Stimulated activated CD4-positive, alpha-beta T cell treated with anti-CD3 and anti-CD28 coated beads, Interleukin-1b, Interleukin-23, amount 100 ng/mL, for 4 hours (primary cell): Measurements from ENCODE around the gene TRDN.

Experiments used
- DNase-seq, 2 donors: peaks; one replicate each; pipeline ENCODE4 v3.0.0-alpha.2; 2020; ENCODE audit warnings: low read depth in 2 of 2

TRDN gene

DNA sequence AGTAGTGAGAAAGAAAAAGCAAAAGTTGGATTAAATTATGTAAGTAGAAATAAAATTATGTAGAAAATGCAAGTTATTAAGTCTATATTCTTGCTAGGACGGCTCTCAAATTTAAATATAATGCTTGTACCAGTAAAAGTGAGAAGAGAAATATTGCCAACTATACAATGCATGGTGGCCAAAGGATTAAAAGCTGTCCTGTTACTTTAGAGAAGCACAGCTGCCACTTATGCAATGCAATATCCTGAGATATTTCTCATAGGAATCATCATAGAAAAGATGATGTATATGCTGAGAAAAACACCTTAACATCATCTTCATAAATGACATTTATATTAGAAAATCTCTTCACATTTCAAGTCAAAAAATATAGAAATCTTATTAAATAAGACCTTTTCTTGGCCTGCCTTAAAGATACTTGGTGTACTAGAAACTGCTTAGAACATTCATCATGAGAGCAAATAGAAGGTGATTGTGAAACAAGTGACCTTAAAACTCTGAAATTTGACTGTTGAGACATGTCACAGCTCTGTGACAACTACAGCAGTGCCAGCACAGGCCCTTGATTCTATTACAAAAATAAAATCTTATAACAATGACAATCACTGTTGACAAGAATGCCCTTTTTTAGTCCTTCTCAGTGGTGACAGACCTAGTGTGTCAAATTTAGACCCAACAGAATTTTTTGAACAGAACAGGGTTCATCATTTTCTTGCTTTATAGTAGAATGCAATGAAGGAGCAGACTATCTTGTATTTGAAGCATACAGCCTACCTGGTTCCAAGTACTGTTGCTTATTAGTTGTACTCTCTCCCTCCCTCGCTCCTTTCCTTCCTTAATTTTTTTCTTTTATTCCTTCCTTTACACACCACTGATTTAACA is 467.6 kb downstream of the TRDN start:
- no peak for DNase-seq

DNA sequence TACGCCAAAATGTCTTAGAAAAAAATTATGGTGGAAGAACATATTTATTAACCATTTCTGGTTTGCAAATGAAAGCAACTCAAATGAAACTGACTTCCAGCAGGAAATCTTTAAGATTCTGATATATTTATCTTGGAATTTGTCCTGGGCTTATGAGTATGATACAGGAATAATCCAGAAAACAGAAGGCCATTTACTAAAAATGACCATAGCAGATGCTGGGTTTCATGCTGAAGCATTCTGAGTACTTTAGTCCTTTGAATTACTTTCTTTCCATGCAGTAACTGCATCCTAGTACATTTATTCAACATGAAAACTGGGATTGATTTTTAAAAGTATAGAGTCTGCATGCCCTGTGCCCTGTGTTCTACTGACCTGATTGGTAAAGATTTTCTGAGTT is 468.3 kb downstream of the TRDN start:
- DNase-seq, result no peak
